ENCODE measurements around the gene PIGH.
"Not testable (repeated sequence)": the region's sequence is repeated elsewhere in the genome, so short reads cannot be mapped to it uniquely, and the experiment has no call there.

PIGH gene

GRCh38 chr14:67599698-67600561 lies at the start of gene PIGH:
PIGH (minus strand) TSS chr14:67600268; CDS start chr14:67600203, 65 bp downstream.
- peak; percentile 94 to 97 for DNase-seq

GRCh38 chr14:67646131-67646530 lies 46.1 kb upstream of the PIGH start:
- no peak for DNase-seq

- DNase-seq = no peak
Measured at GRCh38 chr14:67645414-67645813, 45.3 kb upstream of the PIGH start.

- no peak for DNase-seq
Measured at GRCh38 chr14:67644428-67644827, 44.4 kb upstream of the PIGH start.

GRCh38 chr14:67643713-67644112 lies 43.6 kb upstream of the PIGH start:
- DNase-seq = no peak

- DNase-seq = no peak
Measured at GRCh38 chr14:67641902-67642749, 42.1 kb upstream of the PIGH start.

- no peak for DNase-seq
Measured at GRCh38 chr14:67641480-67641879, 41.4 kb upstream of the PIGH start.

- DNase-seq = no peak
Measured at GRCh38 chr14:67638642-67639041, 38.6 kb upstream of the PIGH start.

GRCh38 chr14:67636361-67636919 lies 36.4 kb upstream of the PIGH start:
- no peak for DNase-seq

GRCh38 chr14:67633451-67634147 lies 33.5 kb upstream of the PIGH start:
- DNase-seq = no peak

- no peak for DNase-seq
Measured at GRCh38 chr14:67630938-67631337, 30.9 kb upstream of the PIGH start.

GRCh38 chr14:67630186-67630585 lies 30.1 kb upstream of the PIGH start:
- DNase-seq = no peak

- DNase-seq = no peak
Measured at GRCh38 chr14:67627519-67627918, 27.5 kb upstream of the PIGH start.

GRCh38 chr14:67626131-67626530 lies 26.1 kb upstream of the PIGH start:
- DNase-seq = not testable (repeated sequence)

GRCh38 chr14:67623114-67623513 lies 23.0 kb upstream of the PIGH start:
- DNase-seq = no peak

- DNase-seq = no peak
Measured at GRCh38 chr14:67622675-67623074, 22.6 kb upstream of the PIGH start.

GRCh38 chr14:67620217-67620785 lies 20.2 kb upstream of the PIGH start:
- peak in 1 of 2 donors; percentile 14 for DNase-seq

- DNase-seq = peak; percentile 96 to 99
Measured at GRCh38 chr14:67619446-67620216, 19.6 kb upstream of the PIGH start, which contains the start of gene ARG2. ARG2 (plus strand) TSS chr14:67619920; CDS start chr14:67619978, 58 bp downstream.

GRCh38 chr14:67618617-67619063 lies 18.6 kb upstream of the PIGH start:
- DNase-seq = peak in 1 of 2 donors; percentile 9

GRCh38 chr14:67610491-67610890 lies 10.4 kb upstream of the PIGH start:
- no peak for DNase-seq

- no peak for DNase-seq
Measured at GRCh38 chr14:67609642-67610310, 9.7 kb upstream of the PIGH start.
